ENCODE data around the gene ACOT7. TPM values are rescaled to one million over a fixed set of nuclear protein-coding genes. Genes with fewer than 3 reads are reported as not detected.
"Not testable (repeated sequence)": the region's sequence is repeated elsewhere in the genome, so short reads cannot be mapped to it uniquely, and the experiment has no call there.

ACOT7 gene
- total RNA-seq, 1 experiment from 2014 or later = 151 TPM

- peaks cover 33% of the 10 kb centered on the region for H3K4me1 Mint-ChIP-seq
- not testable (repeated sequence) for H3K27me3 Mint-ChIP-seq (ENCODE audit: low read depth); ATAC-seq; H3K27ac Mint-ChIP-seq; H3K36me3 Mint-ChIP-seq; H3K4me3 Mint-ChIP-seq; H3K9me3 Mint-ChIP-seq
- ChIA-PET POLR2A (interaction anchor here (0.6 kb wide), 1 partner anchor 331 kb away, joined by 8 read pairs; no protein-coding TSS in a partner anchor), CTCF (interaction anchor here (0.6 to 5.1 kb wide), 22 partner anchors 11 to 328 kb away, joined by 3 to 21 read pairs (median 6); partner anchors contain the start of genes ACOT7 and HES2)
- peak; percentile 46; the same call in 1 of the 2 replicates for TF ChIP-seq CTCF (IDR thresholded peaks at IDR 0.05)
- DNase-seq (ENCODE audit: low spot score) = peak; percentile 78
Observed at GRCh38 chr1:6363085-6363884, 30.3 kb downstream of the ACOT7 start.

- POLR2A ChIA-PET = no interaction called here
- H3K36me3 Mint-ChIP-seq = peaks cover 3% of the 10 kb centered on the region
- ATAC-seq (no peak), DNase-seq (ENCODE audit: low spot score) (no peak)
- CTCF ChIA-PET = interaction anchor here (0.9 to 5.1 kb wide), 16 partner anchors 13 to 157 kb away, joined by 3 to 54 read pairs (median 16); partner anchors contain the start of genes ACOT7, HES2 and HES3
- H3K9me3 Mint-ChIP-seq = no peaks in the 10 kb centered on the region
- peak overlapping the region; percentile 93 for H3K27ac Mint-ChIP-seq
- H3K27me3 Mint-ChIP-seq (ENCODE audit: low read depth) = no peaks in the 10 kb centered on the region
- H3K4me1 Mint-ChIP-seq = peaks cover 39% of the 10 kb centered on the region
- H3K4me3 Mint-ChIP-seq = no peak overlapping the region
- TF ChIP-seq RORB (CRISPR knock-in tag; IDR thresholded peaks at IDR 0.05) = no peak
- no peak for TF ChIP-seq SMAD4 (CRISPR knock-in tag; IDR thresholded peaks at IDR 0.05)
- TF ChIP-seq, protein P1, sequence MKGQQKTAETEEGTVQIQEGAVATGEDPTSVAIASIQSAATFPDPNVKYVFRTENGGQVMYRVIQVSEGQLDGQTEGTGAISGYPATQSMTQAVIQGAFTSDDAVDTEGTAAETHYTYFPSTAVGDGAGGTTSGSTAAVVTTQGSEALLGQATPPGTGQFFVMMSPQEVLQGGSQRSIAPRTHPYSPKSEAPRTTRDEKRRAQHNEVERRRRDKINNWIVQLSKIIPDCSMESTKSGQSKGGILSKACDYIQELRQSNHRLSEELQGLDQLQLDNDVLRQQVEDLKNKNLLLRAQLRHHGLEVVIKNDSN (CRISPR knock-in tag; IDR thresholded peaks at IDR 0.05) = no peak
- TF ChIP-seq CBFB (CRISPR knock-in tag; IDR thresholded peaks at IDR 0.05; ENCODE audit: low read depth) = no peak
- no peak for TF ChIP-seq ZNF671 (CRISPR knock-in tag; IDR thresholded peaks at IDR 0.05)
Observed at GRCh38 chr1:6361124-6361775, 32.3 kb downstream of the ACOT7 start.

DNA sequence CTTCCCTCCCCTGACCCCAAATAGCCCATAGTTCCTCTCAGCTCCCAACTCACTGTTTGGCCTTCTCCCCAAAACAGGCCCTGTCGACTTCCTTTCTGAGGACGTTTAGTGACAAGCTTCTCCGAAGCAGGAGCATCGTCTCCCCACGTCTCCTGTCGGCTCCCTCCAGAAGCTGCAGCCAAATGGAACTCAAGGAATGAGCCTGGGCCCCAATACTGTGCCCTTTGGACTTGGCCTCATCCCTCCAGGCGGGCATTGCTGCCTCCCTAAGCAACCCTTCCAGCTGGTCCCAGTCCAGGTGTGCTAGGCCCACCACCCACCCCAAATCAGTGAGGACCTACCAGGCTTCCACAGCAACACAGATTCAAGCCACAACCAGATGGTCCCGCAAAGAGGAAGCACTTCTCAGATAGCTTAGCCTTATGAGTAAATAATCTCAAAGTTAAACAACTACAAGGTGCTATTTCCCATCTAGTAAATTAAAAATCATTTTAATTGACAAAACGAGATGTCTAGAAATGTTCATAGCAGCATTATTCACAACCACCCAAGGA lies 33.0 kb downstream of the ACOT7 start:
- H3K27me3 Mint-ChIP-seq (ENCODE audit: low read depth) = no peaks in the 10 kb centered on the region
- DNase-seq (ENCODE audit: low spot score) = no peak
- H3K36me3 Mint-ChIP-seq = peaks cover 3% of the 10 kb centered on the region
- no peak for ATAC-seq
- H3K9me3 Mint-ChIP-seq = no peaks in the 10 kb centered on the region
- ChIA-PET POLR2A (no interaction called here), CTCF (interaction anchor here (0.6 to 5.1 kb wide), 11 partner anchors 12 to 115 kb away, joined by 3 to 54 read pairs (median 8); partner anchors contain the start of genes ACOT7 and HES3)
- H3K4me3 Mint-ChIP-seq = no peak overlapping the region
- no peak for TF ChIP-seq NFYB (CRISPR knock-in tag; conservative IDR thresholded peaks at IDR 0.05; ENCODE audit: low read depth)
- TF ChIP-seq, protein P2, sequence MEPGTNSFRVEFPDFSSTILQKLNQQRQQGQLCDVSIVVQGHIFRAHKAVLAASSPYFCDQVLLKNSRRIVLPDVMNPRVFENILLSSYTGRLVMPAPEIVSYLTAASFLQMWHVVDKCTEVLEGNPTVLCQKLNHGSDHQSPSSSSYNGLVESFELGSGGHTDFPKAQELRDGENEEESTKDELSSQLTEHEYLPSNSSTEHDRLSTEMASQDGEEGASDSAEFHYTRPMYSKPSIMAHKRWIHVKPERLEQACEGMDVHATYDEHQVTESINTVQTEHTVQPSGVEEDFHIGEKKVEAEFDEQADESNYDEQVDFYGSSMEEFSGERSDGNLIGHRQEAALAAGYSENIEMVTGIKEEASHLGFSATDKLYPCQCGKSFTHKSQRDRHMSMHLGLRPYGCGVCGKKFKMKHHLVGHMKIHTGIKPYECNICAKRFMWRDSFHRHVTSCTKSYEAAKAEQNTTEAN (CRISPR knock-in tag; IDR thresholded peaks at IDR 0.05) = no peak
- TF ChIP-seq, protein P3, sequence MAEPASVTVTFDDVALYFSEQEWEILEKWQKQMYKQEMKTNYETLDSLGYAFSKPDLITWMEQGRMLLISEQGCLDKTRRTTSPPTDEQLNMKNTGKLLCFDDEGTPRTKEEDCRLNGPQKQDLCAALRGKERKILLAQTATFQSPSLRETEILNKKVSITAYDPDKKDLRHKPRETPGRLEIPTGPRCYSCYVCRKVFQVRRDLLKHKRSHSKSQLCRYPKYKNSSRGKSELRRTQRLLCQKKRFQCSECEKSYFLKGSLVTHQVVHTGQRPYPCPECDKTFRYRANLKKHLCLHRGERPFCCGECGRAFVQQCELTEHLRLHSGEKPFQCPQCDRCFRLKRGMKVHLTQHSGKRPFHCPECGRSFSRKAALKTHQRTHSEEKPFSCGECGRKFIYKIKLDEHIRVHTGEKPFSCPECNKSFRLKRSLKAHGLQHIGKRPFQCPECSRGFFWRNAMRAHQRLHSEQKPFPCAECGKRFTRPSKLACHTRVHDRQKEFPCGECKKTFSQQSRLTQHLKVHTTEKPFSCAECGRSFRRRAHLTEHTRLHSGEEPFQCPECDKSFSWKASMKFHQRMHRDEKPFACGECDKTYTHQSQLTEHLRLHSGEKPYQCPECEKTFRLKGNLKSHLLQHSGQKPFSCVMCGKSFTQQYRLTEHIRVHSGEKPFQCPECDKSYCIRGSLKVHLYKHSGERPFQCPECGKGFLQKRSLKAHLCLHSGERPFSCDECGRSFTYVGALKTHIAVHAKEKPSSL (CRISPR knock-in tag; conservative IDR thresholded peaks at IDR 0.05) = no peak
- H3K4me1 Mint-ChIP-seq = peaks cover 39% of the 10 kb centered on the region
- peak overlapping the region; percentile 93 for H3K27ac Mint-ChIP-seq

DNA sequence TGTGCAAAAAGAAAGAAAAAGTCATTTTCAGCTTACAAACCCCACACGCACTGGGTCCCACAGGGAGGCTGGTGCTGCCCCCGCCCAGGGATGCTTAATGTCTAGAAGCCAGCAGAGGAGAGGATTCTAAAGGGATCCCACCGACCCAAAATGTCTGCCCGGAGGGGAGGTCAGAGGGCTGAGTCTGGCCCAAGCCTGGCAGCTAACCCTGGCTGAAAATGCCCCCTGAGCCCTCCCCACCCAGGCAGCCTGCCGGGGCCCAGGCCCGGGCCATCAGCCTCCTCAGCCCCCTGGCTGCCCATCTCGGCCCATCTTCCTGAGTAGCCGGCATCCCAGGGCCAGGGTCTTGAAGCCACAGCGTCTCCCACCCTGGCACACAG lies 33.5 kb downstream of the ACOT7 start:
- no peak for DNase-seq (ENCODE audit: low spot score)
- ChIA-PET POLR2A (interaction anchor here (0.7 kb wide), 1 partner anchor 112 kb away, joined by 5 read pairs; no protein-coding TSS in a partner anchor), CTCF (interaction anchor here (0.6 to 5.1 kb wide), 9 partner anchors 12 to 115 kb away, joined by 3 to 54 read pairs (median 21); partner anchors contain the start of genes ACOT7 and HES3)
- Mint-ChIP-seq H3K27me3 (ENCODE audit: low read depth) (no peaks in the 10 kb centered on the region), H3K27ac (no peak overlapping the region), H3K4me3 (no peak overlapping the region), H3K4me1 (peaks cover 40% of the 10 kb centered on the region), H3K9me3 (no peaks in the 10 kb centered on the region), H3K36me3 (peaks cover 3% of the 10 kb centered on the region)
- no peak for ATAC-seq
- TF ChIP-seq MYBL2 (CRISPR knock-in tag; IDR thresholded peaks at IDR 0.05) = no peak
- TF ChIP-seq, protein P4, sequence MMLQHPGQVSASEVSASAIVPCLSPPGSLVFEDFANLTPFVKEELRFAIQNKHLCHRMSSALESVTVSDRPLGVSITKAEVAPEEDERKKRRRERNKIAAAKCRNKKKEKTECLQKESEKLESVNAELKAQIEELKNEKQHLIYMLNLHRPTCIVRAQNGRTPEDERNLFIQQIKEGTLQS (CRISPR knock-in tag; conservative IDR thresholded peaks at IDR 0.05) = no peak
- TF ChIP-seq ZNF121 (CRISPR knock-in tag; IDR thresholded peaks at IDR 0.05) = no peak
- TF ChIP-seq, protein P5, sequence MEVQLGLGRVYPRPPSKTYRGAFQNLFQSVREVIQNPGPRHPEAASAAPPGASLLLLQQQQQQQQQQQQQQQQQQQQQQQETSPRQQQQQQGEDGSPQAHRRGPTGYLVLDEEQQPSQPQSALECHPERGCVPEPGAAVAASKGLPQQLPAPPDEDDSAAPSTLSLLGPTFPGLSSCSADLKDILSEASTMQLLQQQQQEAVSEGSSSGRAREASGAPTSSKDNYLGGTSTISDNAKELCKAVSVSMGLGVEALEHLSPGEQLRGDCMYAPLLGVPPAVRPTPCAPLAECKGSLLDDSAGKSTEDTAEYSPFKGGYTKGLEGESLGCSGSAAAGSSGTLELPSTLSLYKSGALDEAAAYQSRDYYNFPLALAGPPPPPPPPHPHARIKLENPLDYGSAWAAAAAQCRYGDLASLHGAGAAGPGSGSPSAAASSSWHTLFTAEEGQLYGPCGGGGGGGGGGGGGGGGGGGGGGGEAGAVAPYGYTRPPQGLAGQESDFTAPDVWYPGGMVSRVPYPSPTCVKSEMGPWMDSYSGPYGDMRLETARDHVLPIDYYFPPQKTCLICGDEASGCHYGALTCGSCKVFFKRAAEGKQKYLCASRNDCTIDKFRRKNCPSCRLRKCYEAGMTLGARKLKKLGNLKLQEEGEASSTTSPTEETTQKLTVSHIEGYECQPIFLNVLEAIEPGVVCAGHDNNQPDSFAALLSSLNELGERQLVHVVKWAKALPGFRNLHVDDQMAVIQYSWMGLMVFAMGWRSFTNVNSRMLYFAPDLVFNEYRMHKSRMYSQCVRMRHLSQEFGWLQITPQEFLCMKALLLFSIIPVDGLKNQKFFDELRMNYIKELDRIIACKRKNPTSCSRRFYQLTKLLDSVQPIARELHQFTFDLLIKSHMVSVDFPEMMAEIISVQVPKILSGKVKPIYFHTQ (CRISPR knock-in tag; IDR thresholded peaks at IDR 0.05) = no peak
- no peak for TF ChIP-seq NFYB (CRISPR knock-in tag; conservative IDR thresholded peaks at IDR 0.05; ENCODE audit: low read depth)
